Kidney epithelial cell (primary cell): ENCODE measurements around the gene VPS8. TPM values are rescaled to one million over a fixed set of nuclear protein-coding genes. Genes with fewer than 3 reads are reported as not detected.

Experiments used
- DNase-seq: peaks from one replicate; pipeline ENCODE4 v3.0.0-alpha.2; 2010; ENCODE audit warnings: low read depth
- H3K27me3 ChIP-seq: 2 replicates; pipeline ENCODE4 v1.6.0; 2011; ENCODE audit warnings: low read length; ENCODE audit not compliant: control insufficient read depth, insufficient read depth
- H3K36me3 ChIP-seq: 2 replicates; pipeline ENCODE4 v1.5.1; 2011; ENCODE audit warnings: low read length; ENCODE audit not compliant: control insufficient read depth, insufficient read depth
- H3K4me3 ChIP-seq: 2 replicates; pipeline ENCODE4 v1.5.1; 2011; ENCODE audit warnings: low read depth, mild to moderate bottlenecking, control low read depth, low read length
- CTCF ChIP-seq: IDR thresholded peaks from 2 replicates; pipeline ENCODE4 v1.5.1; 2011; ENCODE audit warnings: mild to moderate bottlenecking, moderate library complexity, low read length, control low read depth, inconsistent platforms; ENCODE audit not compliant: insufficient read depth, poor library complexity, severe bottlenecking
- total RNA-seq: library from RNA; depleted of rRNA; stranded (reverse); fragments of >200 nt; gene quantifications from 2 replicates; pipeline ENCODE4 v1.2.3, GENCODE V29; 2015

Gene VPS8
- total RNA-seq, 1 donor from 2014 or later, result 31.9 TPM

- no peak for TF ChIP-seq CTCF
- Histone ChIP-seq H3K27me3 (no peaks in the 10 kb centered on the region), H3K36me3 (no peaks in the 10 kb centered on the region), H3K4me3 (no peak overlapping the region)
- DNase-seq, result no peak
Observed at GRCh38 chr3:185030951-185031350, 219.0 kb downstream of the VPS8 start.

GRCh38 chr3:185037801-185038200, 225.8 kb downstream of the VPS8 start:
- TF ChIP-seq CTCF, result no peak
- Histone ChIP-seq H3K27me3 (no peaks in the 10 kb centered on the region), H3K4me3 (no peak overlapping the region), H3K36me3 (no peaks in the 10 kb centered on the region)
- DNase-seq, result no peak

GRCh38 chr3:185040425-185040824, 228.5 kb downstream of the VPS8 start:
- no peak for DNase-seq
- no peak for TF ChIP-seq CTCF
- no peak overlapping the region for H3K4me3 ChIP-seq
- no peaks in the 10 kb centered on the region for H3K36me3 ChIP-seq
- no peaks in the 10 kb centered on the region for H3K27me3 ChIP-seq

GRCh38 chr3:185041540-185041939, 229.6 kb downstream of the VPS8 start:
- Histone ChIP-seq H3K27me3 (no peaks in the 10 kb centered on the region), H3K36me3 (no peaks in the 10 kb centered on the region), H3K4me3 (no peak overlapping the region)
- no peak for DNase-seq
- TF ChIP-seq CTCF, result no peak

- Histone ChIP-seq H3K36me3 (no peaks in the 10 kb centered on the region), H3K27me3 (no peaks in the 10 kb centered on the region), H3K4me3 (no peak overlapping the region)
- no peak for DNase-seq
- TF ChIP-seq CTCF, result no peak
Observed at GRCh38 chr3:185042312-185043050, 230.5 kb downstream of the VPS8 start.

GRCh38 chr3:185046164-185046515, 234.2 kb downstream of the VPS8 start:
- TF ChIP-seq CTCF, result no peak
- peaks cover 2% of the 10 kb centered on the region for H3K36me3 ChIP-seq
- no peaks in the 10 kb centered on the region for H3K27me3 ChIP-seq
- H3K4me3 ChIP-seq, result no peak overlapping the region
- no peak for DNase-seq
